Vagina (tissue), 2 donors: ENCODE results near the gene UGT1A3.

Source experiments
- POLR2A ChIP-seq, 2 donors: fragments of 450-650 bp; IDR thresholded peaks; one replicate each; pipeline ENCODE4 v1.6.1; 2017; ENCODE audit warnings: antibody characterized with exemption in 2 of 2, mild to moderate bottlenecking in 2 of 2, moderate library complexity in 2 of 2
- TF ChIP-seq, protein P1 (sequence below), 3 experiments: fragments of 450-650 bp in 2 of 3; fragments of 200-600 bp in 1 of 3; sonication (generic) in 1 of 3; IDR thresholded peaks; one replicate each; pipeline ENCODE4 v1.5.1; 2017 to 2019; ENCODE audit warnings: antibody characterized with exemption in 3 of 3, mild to moderate bottlenecking in 2 of 3, moderate library complexity in 2 of 3

DNA sequence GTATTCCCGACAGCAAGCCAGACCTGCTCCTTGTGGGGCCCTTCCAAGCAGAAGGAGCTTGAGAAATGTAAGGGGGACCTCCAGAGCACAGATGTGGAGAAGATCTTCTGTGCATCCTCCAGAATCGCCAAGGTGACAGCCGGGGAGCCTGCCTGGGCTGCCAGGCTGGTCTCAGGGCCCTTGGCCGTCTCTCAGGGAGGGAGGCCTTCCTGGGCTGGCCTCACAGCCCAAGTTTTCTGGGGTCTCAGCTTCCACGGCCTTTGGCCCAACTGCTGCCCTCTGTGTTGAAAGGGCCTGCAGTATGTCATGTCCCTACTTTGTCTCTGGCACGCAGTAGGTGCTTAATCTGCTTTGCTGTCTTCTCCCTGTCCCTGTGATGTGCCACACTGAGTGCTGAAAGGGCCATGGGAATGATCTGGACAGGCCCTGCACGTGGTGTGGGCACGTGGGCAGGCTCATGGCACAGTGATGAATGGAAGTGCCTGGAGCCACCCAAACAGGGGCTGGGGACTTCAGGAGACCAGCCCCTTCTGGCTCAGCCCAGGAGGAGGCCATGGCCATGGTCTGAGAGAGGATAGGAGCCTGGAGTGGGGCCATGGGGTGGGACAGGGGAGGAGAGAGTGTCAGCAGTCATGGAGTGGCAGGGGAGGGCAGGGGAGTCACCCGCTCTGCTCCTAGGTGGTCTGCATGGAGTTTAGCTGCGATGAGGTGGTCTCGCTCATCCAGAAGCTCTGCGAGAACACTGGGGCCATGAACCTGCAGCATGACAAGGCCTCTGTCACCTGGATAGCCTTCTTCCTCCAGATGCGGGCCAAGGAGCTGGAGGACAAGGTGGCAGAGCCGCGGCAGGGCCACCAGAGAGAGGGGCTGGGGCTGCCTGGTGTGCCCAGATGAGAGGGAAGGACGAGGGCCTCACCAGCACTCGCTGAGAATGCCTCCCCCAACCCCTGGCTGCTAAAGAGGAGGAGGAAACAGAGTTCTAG lies 90.1 kb downstream of the UGT1A3 start:
- TF ChIP-seq, protein P1, sequence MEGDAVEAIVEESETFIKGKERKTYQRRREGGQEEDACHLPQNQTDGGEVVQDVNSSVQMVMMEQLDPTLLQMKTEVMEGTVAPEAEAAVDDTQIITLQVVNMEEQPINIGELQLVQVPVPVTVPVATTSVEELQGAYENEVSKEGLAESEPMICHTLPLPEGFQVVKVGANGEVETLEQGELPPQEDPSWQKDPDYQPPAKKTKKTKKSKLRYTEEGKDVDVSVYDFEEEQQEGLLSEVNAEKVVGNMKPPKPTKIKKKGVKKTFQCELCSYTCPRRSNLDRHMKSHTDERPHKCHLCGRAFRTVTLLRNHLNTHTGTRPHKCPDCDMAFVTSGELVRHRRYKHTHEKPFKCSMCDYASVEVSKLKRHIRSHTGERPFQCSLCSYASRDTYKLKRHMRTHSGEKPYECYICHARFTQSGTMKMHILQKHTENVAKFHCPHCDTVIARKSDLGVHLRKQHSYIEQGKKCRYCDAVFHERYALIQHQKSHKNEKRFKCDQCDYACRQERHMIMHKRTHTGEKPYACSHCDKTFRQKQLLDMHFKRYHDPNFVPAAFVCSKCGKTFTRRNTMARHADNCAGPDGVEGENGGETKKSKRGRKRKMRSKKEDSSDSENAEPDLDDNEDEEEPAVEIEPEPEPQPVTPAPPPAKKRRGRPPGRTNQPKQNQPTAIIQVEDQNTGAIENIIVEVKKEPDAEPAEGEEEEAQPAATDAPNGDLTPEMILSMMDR (IDR thresholded peaks at IDR 0.05) = no peak
- TF ChIP-seq POLR2A (IDR thresholded peaks at IDR 0.05) = no peak
